ENCODE data around the gene CRYBG3.

The CRYBG3 gene

GRCh38 chr3:97981886-97982285, 160.1 kb downstream of the CRYBG3 start:
- Histone ChIP-seq H3K9me3 (ENCODE audit: control insufficient read depth, low read length) (no peaks in the 10 kb centered on the region), H3K9ac (ENCODE audit: low read length) (no peak overlapping the region), H3K4me1 (ENCODE audit: control insufficient read depth, insufficient read depth, low read length) (peaks cover 16% of the 10 kb centered on the region), H3K4me3 (ENCODE audit: low read length) (no peak overlapping the region), H3K27me3 (replicated peaks; ENCODE audit: control insufficient read depth, insufficient read depth, low read length) (no peaks in the 10 kb centered on the region), H3K36me3 (ENCODE audit: control insufficient read depth, insufficient read depth, low read length, severe bottlenecking) (no peaks in the 10 kb centered on the region)
- DNase-seq (ENCODE audit: low read depth), result no peak

DNA sequence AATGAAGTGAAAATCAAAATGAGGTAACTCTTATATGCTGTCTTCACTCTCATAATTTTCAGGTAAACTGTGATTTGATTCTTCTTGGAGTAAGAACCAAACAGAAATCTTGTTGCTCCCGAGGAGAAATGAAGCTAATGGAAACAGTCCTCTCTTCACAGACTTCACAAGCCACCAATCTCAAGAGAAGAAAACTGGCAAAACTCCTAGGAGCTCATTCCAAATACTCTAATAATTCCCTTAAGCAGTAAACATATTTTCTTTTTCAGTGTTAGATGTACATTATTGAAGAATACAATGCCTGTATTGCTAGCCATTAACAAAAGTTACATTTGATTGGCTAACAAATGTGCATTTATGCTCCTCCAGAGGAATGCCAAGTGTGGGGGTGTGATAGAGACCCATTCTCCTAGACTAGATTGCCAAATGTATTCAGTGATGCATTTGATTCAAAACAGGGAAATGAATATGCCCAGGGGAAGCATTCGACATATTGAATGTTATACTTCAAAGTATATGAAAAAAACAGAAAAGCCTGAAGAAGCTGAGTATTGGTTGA, 162.2 kb downstream of the CRYBG3 start:
- H3K4me1 ChIP-seq (ENCODE audit: control insufficient read depth, insufficient read depth, low read length), result peaks cover 16% of the 10 kb centered on the region
- H3K9me3 ChIP-seq (ENCODE audit: control insufficient read depth, low read length), result no peaks in the 10 kb centered on the region
- H3K27me3 ChIP-seq (replicated peaks; ENCODE audit: control insufficient read depth, insufficient read depth, low read length), result no peaks in the 10 kb centered on the region
- no peak for DNase-seq (ENCODE audit: low read depth)
- H3K36me3 ChIP-seq (ENCODE audit: control insufficient read depth, insufficient read depth, low read length, severe bottlenecking), result no peaks in the 10 kb centered on the region
- peak overlapping the region; percentile 4 for H3K9ac ChIP-seq (ENCODE audit: low read length)
- no peak overlapping the region for H3K4me3 ChIP-seq (ENCODE audit: low read length)

DNA sequence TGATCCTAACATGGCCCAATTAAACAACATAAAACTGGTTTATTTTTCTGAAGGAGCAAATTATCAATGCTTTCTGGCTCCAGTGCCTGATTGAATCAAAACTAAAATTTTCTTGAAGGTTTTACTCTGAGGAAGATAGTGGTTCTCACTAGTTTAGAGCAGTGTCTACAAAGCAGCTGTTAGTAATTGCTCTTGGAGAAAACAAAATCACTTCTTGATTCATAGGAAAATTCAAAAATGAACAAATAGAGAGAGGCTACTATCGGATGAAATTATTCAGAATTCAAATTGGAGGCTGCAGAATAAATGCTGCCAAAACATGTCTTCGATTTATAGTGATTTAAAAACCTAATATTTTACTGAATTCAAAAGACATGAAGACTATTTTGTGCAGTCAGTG, 165.5 kb downstream of the CRYBG3 start:
- no peak overlapping the region for H3K9ac ChIP-seq (ENCODE audit: low read length)
- peaks cover 5% of the 10 kb centered on the region for H3K27me3 ChIP-seq (replicated peaks; ENCODE audit: control insufficient read depth, insufficient read depth, low read length)
- no peak for DNase-seq (ENCODE audit: low read depth)
- H3K4me3 ChIP-seq (ENCODE audit: low read length), result no peak overlapping the region
- H3K4me1 ChIP-seq (ENCODE audit: control insufficient read depth, insufficient read depth, low read length), result peaks cover 7% of the 10 kb centered on the region
- H3K9me3 ChIP-seq (ENCODE audit: control insufficient read depth, low read length), result no peaks in the 10 kb centered on the region
- no peaks in the 10 kb centered on the region for H3K36me3 ChIP-seq (ENCODE audit: control insufficient read depth, insufficient read depth, low read length, severe bottlenecking)

- Histone ChIP-seq H3K9ac (ENCODE audit: low read length) (no peak overlapping the region), H3K36me3 (ENCODE audit: control insufficient read depth, insufficient read depth, low read length, severe bottlenecking) (no peaks in the 10 kb centered on the region), H3K4me1 (ENCODE audit: control insufficient read depth, insufficient read depth, low read length) (no peaks in the 10 kb centered on the region), H3K27me3 (replicated peaks; ENCODE audit: control insufficient read depth, insufficient read depth, low read length) (peaks cover 11% of the 10 kb centered on the region), H3K9me3 (ENCODE audit: control insufficient read depth, low read length) (no peaks in the 10 kb centered on the region), H3K4me3 (ENCODE audit: low read length) (no peak overlapping the region)
- no peak for DNase-seq (ENCODE audit: low read depth)
These were observed 167.2 kb downstream of the CRYBG3 start for GRCh38 chr3:97988784-97989568.

DNA sequence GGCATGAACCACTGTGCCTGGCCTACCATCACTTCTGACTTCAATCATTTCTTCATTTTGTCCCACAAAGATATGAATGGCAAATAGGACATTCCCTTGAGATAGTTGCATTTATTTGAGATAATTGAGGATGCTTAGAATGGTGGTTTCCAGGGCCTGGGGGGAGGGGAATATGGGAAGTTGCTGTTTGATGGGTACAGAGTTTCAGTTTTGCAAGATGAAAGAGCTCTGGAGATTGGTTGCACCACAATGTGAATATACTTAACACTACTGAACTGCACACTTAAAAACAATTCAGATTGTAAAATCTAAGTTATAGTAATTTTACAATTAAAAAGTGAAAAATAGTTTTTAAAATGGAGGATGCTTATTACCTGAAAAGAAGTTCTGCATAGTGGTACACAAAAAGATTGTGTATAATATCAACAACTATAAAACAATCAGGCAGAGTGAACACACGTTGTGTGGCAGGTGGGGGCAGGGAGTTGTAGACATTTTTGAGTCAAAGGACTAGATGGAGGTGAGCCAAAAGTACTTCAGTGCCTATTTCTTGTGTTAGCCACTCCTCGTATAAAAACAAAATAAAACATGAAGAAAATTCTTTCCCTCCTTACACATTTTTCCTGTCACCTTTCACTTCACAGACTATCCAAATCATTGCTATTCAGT, 168.9 kb downstream of the CRYBG3 start:
- no peaks in the 10 kb centered on the region for H3K4me1 ChIP-seq (ENCODE audit: control insufficient read depth, insufficient read depth, low read length)
- peaks cover 11% of the 10 kb centered on the region for H3K27me3 ChIP-seq (replicated peaks; ENCODE audit: control insufficient read depth, insufficient read depth, low read length)
- H3K36me3 ChIP-seq (ENCODE audit: control insufficient read depth, insufficient read depth, low read length, severe bottlenecking), result no peaks in the 10 kb centered on the region
- no peaks in the 10 kb centered on the region for H3K9me3 ChIP-seq (ENCODE audit: control insufficient read depth, low read length)
- no peak overlapping the region for H3K9ac ChIP-seq (ENCODE audit: low read length)
- no peak overlapping the region for H3K4me3 ChIP-seq (ENCODE audit: low read length)
- DNase-seq (ENCODE audit: low read depth), result no peak

DNA sequence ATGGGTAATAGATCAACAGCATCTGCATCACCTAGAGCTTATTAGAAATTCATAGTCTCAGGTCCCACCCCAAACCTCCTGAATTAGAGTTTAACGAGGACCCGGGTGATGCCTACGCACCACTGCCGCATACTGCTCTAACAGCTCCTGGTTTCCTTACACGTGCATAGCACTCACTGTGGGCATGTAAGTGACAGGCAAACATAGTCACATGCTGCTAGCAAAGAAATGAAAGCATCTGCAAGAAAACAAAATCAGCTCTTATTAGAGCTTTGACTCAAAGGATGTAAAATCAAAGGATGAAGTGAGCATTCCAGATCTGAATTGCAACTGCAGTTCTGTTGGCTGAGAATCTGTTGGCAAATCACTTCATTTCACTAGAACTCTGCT, 169.5 kb downstream of the CRYBG3 start:
- DNase-seq (ENCODE audit: low read depth), result no peak
- Histone ChIP-seq H3K27me3 (replicated peaks; ENCODE audit: control insufficient read depth, insufficient read depth, low read length) (peaks cover 11% of the 10 kb centered on the region), H3K9ac (ENCODE audit: low read length) (no peak overlapping the region), H3K9me3 (ENCODE audit: control insufficient read depth, low read length) (no peaks in the 10 kb centered on the region), H3K4me1 (ENCODE audit: control insufficient read depth, insufficient read depth, low read length) (no peaks in the 10 kb centered on the region), H3K4me3 (ENCODE audit: low read length) (no peak overlapping the region), H3K36me3 (ENCODE audit: control insufficient read depth, insufficient read depth, low read length, severe bottlenecking) (no peaks in the 10 kb centered on the region)

DNA sequence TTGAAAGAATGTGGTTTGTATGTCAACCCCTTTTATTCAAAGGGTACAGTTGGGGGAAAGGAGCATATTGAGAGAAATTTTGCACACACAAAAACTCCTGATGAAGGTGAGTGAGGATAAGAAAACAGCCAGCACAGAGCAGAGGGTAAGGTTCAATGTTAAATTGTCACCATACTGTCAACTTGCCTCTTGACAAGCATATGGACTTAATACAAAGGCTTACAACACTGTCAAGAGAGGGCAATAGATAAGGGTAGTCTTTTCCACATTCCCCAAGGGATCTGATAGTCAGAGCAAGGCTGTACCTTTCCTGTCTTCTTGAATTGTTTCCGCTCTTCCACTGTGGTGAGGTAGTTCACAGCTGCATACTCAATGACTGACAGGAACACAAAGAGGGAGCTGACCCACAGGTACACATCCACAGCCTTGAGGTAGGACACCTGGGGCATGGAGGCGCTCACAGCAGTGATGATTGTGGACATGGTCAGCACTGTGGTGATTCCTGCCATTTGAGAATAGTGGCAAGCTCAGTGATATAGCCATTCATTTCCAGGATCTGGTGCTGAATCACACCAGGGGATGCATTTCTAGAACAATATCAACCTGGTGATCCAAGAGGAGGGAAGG, 170.8 kb downstream of the CRYBG3 start:
- Histone ChIP-seq H3K27me3 (replicated peaks; ENCODE audit: control insufficient read depth, insufficient read depth, low read length) (peaks cover 11% of the 10 kb centered on the region), H3K4me3 (ENCODE audit: low read length) (no peak overlapping the region), H3K4me1 (ENCODE audit: control insufficient read depth, insufficient read depth, low read length) (no peaks in the 10 kb centered on the region), H3K36me3 (ENCODE audit: control insufficient read depth, insufficient read depth, low read length, severe bottlenecking) (no peaks in the 10 kb centered on the region), H3K9me3 (ENCODE audit: control insufficient read depth, low read length) (no peaks in the 10 kb centered on the region), H3K9ac (ENCODE audit: low read length) (no peak overlapping the region)
- no peak for DNase-seq (ENCODE audit: low read depth)

GRCh38 chr3:97993526-97993925, 171.7 kb downstream of the CRYBG3 start:
- Histone ChIP-seq H3K27me3 (replicated peaks; ENCODE audit: control insufficient read depth, insufficient read depth, low read length) (peaks cover 11% of the 10 kb centered on the region), H3K36me3 (ENCODE audit: control insufficient read depth, insufficient read depth, low read length, severe bottlenecking) (no peaks in the 10 kb centered on the region), H3K9ac (ENCODE audit: low read length) (no peak overlapping the region), H3K4me3 (ENCODE audit: low read length) (no peak overlapping the region), H3K9me3 (ENCODE audit: control insufficient read depth, low read length) (no peaks in the 10 kb centered on the region), H3K4me1 (ENCODE audit: control insufficient read depth, insufficient read depth, low read length) (no peaks in the 10 kb centered on the region)
- DNase-seq (ENCODE audit: low read depth), result no peak

GRCh38 chr3:97994328-97994945, 172.6 kb downstream of the CRYBG3 start:
- no peaks in the 10 kb centered on the region for H3K36me3 ChIP-seq (ENCODE audit: control insufficient read depth, insufficient read depth, low read length, severe bottlenecking)
- no peaks in the 10 kb centered on the region for H3K4me1 ChIP-seq (ENCODE audit: control insufficient read depth, insufficient read depth, low read length)
- DNase-seq (ENCODE audit: low read depth), result no peak
- no peaks in the 10 kb centered on the region for H3K9me3 ChIP-seq (ENCODE audit: control insufficient read depth, low read length)
- peaks cover 11% of the 10 kb centered on the region for H3K27me3 ChIP-seq (replicated peaks; ENCODE audit: control insufficient read depth, insufficient read depth, low read length)
- H3K4me3 ChIP-seq (ENCODE audit: low read length), result no peak overlapping the region
- no peak overlapping the region for H3K9ac ChIP-seq (ENCODE audit: low read length)

Measured in adipocyte (in vitro differentiated cells).